ENCODE data around the gene WDR45B.
A peak's percentile ranks its signal among the peaks of the same experiment; 100 is the strongest.
"Not testable (repeated sequence)": the region's sequence is repeated elsewhere in the genome, so short reads cannot be mapped to it uniquely, and the experiment has no call there.

WDR45B gene

DNA sequence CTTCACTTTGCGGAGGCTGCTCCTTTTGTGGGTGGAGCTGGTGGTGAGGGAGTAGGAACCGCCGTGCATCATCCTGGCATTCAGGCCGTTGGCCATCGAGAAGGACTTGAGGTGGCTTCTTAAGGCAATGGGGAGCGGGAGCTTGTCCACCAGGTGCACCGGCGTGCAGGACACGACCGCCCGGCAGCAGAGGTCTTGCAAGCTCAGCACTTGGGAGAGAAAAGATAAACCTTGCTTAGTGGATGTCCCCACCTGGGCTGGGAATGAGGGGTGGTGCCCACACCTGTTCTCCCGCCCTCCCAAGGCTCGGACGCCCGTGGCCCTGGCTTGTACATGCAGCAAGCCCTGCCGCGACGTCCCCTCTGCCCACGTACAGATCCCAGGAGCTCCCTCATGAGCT lies 9.7 kb upstream of the WDR45B start:
- DNase-seq (ENCODE audit: low spot score) = no peak

DNA sequence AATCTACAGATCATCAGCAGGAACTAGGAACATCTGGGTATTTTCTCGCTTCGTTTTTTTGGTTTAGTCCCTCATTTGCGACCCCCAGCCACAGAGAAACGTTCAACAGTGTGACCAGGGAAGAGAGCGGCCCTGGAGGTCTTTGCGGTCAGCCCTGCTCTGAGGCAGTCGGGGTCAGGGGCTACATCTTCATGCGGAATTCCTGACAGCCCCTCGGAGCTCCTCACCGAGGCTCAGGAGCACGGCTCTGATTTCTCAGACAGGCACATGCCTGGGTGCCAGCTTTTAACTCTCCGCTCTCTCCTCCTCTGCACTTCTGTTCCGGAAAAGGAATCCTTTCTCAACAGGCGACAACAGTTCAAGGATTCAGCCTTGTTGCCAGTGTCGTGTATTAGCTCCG lies 8.0 kb upstream of the WDR45B start:
- no peak for DNase-seq (ENCODE audit: low spot score)

DNA sequence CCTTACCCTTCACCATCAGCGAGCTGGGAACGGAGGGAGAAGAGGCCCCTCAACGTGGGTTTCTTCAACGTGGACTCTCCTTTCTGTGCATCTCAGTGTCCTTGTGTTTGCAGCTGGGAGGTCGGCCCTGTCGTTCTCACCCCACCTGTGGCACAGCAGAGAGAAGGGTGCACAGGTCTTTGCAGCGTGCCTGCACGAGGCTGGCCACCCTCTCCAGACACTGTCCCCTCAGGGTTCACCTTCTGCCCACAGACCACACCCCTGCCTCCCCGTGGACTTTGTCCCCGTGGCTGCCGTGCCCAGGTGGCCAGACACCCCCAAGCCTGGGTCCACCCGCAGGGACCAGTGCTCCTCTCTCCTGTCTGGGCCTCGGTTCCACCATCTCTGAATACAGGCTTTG lies 7.3 kb upstream of the WDR45B start:
- no peak for DNase-seq (ENCODE audit: low spot score)

DNA sequence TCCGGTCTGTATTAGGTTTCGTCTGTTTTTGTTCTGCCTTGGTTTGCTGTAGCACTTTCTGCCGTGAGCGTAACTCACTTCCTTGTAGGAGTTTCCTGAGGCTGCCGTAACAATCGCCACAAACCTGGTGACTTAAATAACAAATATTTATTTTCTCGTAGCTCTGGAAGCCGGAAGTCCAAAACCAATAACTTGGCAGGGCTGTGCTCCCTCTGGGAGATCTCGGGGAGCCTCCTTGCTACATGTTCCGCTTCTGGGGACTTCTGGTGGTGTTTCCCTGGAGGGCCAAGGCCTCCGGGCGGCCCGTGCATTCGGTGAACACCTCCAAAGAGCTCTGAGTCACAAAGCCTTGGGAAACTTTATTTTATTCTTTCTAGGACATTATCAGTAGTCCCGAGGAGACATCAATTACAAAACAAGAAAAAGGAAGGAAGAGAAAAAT lies 6.8 kb upstream of the WDR45B start:
- DNase-seq (ENCODE audit: low spot score) = no peak

DNA sequence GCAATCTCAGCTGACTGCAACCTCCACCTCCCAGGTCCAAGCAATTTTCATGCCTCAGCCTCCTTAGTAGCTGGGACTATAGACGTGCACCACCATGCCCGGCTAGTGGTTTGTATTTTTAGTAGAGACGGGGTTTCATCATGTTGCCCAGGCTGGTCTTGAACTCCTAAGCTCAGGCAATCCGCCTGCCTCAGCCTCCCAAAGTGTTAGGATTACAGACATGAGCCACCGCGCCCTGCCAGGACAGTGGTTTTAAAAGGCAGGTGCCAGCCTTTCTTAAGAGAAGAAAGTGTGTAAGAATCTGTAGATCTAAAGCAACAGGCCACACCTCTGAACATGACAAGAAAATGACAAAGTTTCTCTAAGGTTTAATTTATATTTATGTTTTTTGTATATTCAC lies 6.4 kb upstream of the WDR45B start:
- DNase-seq (ENCODE audit: low spot score) = not testable (repeated sequence)

DNA sequence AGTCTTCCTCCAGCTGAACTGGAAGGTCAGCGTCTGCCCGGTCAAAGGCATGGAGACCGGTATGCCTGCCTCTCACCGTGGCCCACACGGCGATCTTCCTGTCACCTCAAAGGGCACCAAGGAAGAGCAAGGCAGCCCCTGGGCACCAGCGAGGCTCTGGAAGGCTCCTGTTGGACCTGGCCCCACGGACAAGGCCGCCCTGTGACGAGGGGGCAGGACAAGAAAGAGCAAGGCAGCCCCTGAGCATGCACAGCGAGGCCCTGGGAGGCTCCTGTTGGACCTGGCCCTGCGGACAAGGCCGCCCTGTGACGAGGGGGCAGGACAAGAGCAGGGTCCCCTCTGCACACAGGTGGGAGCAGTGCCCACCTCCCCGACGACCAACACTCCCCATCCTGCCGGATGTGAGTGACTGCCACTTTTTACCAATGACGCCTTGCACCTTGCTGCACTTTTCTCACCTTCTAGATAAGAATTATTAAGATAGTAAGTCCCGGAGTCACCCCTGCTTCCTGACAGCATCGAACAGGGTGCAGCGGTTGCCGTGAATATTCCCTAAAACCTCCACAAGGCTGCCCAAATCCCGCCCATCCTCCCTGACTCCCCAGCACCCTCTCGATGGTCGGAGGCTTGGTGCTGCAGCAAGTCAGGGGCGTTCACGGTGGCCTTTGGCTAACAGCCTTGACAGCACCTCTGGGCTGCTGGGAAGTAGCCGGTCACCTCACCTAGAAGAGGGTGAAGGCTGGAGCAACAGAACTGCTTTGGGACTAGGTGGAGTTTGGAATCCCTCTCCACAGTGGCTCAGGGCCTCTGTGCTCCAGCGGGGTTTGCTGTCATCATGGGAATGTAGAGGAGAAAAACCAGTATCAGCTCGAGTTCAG lies 5.6 kb upstream of the WDR45B start:
- DNase-seq (ENCODE audit: low spot score) = no peak

DNA sequence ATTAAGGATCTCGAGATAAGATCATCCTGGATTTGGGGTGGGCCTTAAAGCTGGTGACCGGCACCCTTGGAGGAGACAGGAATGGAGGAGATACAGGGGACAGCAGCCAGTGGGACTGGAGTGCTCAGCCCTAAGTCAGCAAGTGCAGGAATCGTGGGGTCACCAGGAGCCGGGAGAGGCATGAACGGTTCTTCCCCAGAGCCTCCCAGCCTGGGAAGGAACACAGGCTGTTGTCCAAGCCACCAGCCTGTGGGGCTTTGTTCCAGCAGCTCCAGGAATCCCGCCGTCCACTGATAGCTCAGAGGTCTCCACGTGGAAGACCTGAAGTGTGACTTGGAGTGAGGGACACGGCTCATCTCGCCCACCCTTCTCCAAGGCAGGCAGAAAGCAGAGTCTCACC lies 2.5 kb upstream of the WDR45B start:
- DNase-seq (ENCODE audit: low spot score) = no peak

DNA sequence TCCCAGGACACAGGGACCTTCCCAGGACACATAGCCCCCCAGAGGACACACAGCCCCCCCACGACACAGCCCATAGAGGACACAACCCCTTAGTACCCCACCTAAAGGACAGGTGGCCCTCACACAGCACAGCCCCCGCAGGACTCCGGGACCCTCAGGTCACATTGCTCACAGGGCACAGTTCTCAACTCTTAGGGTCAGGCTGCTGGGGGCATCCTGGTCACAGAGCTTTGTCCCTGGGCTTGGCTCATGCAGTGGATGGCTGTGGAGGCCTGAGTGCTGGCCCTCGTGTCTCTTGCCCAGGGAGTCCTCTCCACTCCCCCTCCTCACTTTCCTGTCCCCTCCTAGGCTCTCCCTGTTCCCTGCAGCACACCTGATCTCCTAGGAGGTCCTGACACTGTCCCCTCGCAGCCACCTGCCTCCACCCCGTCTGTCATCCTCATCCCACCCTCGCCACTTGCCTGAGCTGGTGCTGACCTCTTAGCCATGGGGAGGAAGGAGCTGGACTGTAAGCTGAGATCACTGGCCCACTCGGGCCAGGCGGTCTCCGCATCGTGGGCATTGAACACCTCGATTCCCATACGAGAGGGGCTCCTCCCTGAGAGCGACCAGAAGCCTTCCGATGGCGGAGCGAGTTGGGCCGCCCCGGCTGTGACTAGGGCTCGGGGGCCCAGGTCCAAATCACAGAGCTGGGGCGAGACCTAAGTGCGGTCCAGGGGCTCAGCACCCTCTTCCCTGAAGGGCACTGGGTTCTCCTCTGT lies 1.4 kb upstream of the WDR45B start:
- DNase-seq (ENCODE audit: low spot score) = no peak

DNA sequence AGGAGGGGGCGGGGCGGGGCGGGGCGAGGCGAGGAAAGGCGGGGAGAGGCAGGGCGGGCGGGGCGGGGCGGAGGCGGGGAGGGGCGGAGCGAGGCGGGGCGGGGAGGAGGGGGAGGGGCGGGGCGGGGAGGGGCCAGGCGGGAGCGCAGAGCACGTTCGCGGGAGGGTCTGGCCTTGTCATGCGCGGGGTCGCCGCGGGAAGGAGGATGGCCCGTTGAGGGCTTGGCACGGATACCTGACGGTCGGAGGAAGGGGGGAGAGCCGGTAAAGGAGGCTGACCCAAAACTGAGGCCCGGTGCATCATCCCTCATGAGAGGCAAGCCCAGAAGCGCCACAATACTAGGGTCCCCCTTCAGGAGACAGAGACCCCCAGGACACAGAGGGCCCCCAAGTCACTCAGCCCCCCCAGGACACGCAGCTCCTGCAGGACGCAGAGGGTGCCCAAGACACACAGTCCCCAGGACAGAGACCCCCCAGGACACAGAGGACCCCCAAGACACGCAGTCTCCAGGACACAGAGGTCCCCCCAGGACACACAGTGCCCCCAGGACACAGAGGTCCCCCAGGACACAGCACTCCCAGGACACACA lies 593 bp upstream of the WDR45B start:
- DNase-seq (ENCODE audit: low spot score) = no peak

DNA sequence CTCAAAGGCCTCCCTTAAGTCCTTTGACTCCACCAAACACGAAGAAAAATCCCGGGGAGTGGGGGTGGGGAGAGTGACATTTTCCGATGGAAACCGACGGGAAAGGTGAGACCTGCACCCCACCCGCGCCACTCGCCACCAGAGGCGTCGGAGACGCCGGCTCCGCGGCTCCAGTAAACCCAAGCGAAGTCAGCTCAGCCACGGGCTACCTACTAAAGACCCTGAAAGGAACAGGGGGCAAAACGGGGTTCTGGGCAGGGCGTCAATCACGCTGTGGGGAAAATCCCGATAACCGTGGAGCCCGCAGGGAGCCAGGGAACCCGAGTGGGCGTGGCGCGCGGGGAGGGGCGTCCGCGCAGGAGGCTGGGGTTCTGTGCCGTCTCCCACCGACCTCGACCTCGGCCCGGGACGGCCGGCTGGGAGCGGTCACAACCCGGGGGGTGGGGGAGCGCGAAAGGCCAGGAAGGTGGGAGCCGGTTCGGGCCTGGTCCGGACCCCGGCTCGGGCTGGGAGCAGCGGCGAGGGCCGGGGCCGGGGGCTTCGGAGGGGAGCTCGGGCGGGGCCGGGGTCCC lies 565 bp downstream of the WDR45B start:
- peak; percentile 58 for DNase-seq (ENCODE audit: low spot score)

DNA sequence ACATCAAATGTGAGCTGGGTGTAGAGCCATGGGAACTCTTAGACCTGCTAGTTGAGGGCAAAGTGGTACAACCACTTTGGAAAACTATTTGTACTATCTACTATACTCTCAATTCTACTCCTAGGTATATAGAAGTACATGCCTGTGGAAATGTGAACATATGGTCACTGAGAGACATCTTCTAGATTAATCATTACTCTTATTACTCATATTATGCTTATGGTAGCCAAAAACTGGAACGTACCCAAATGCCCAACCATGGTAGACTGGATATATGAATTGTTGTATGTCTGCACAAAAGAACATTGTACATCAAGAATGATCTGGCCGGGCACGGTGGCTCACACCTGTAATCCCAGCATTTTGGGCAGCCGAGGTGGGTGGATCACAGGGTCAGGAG lies 2.7 kb downstream of the WDR45B start:
- DNase-seq (ENCODE audit: low spot score) = no peak

DNA sequence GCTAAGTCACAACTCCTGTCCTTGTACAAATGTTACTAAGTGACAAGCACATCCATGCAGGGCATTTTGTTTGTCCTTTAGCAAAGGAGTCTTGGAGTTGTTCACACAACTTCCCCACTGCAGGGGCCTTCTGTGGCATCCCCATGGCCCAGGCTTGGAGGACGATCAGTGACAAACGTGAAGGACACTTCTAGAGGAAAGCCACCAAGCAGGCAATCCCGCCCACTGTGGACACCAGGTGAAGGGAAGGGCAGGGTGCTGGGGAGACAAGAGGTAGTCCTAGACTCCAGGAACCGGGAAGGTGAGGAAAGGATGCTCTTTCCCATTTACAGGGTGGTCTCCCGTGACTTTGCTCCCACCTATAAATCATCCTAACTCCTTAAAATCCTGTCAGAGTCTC lies 4.1 kb downstream of the WDR45B start:
- DNase-seq (ENCODE audit: low spot score) = no peak

DNA sequence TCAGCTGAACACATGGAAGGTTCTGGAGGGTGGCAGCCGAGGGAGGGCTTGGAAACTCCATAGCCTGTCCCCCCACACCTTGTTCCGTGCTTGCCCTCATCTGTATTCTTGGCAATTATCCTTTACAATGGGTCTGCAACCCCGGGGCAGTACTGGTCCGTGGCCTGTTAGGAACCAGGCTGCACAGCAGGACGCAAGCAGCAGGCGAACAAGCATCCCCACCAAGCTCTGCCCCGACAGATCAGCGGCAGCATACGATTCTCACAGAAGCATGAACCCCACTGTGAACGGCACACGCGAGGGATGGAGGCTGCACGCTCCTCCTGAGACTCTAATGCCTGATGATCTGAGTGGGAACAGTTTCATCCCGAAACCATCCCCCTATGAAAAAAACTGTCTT lies 6.2 kb downstream of the WDR45B start:
- no peak for DNase-seq (ENCODE audit: low spot score)

DNA sequence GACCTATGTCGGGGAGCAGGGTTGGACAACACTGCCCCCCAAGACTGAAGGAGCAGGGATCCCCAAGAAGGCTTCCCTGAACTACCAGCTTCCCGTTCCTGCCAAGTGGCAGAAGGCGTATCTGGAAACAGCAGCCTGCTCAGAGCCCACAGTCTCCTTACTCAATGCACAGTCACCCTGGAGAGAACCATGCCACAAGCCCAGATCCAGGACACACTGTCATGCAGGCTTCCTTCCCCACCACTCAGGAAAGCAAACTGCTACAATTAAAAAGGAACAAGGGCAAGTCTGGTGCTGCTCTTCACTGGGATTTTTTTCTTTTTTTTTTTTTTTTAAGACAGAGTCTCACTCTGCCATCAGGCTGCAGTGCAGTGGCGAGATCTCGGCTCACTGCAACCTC lies 8.2 kb downstream of the WDR45B start:
- no peak for DNase-seq (ENCODE audit: low spot score)

DNA sequence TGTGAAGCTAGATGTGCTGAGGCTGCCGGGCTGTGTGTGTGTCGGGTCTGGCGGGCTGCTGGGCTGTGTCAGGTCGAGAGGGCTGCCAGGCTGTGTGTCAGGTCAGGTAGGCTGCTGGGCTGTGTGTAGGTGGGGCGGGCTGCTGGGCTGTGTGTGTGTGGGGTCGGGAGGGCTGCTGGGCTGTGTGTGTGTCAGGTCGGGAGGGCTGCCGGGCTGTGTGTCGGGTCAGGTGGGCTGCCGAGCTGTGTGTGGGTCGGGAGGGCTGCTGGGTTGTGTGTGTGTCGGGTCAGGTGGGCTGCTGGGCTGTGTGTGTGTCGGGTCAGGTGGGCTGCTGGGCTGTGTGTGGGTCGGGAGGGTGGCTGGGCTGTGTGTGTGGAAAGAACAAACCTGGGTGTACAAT lies 8.6 kb downstream of the WDR45B start:
- no peak for DNase-seq (ENCODE audit: low spot score)

DNA sequence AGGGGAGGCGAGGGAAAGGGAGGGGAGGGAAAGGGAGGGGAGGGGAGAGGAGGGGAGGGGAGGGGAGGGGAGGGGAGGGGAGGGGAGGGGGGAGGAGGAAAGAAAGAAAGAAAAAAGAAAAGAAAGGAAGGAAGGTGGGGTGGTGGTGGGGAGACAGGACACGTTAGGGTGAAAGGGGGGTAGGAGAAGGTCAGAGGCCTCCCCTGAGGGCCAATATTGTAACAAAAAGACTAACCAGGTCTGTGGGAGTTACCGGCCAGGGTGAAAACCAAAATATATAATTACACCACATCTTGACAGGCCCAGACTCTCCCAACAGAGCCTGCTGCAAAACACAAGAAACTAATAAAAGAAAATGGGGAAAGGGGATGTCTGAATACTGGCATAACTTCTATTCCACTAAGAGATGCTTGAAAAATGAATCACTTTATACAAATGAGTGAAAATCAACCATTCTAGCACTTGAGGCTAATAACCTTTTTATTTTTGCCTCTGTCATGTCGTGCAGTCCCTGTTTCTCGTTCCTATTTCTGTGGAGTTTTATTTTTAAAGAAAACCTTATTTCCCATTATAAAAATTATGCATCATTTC lies 10.0 kb downstream of the WDR45B start:
- DNase-seq (ENCODE audit: low spot score) = no peak

DNA sequence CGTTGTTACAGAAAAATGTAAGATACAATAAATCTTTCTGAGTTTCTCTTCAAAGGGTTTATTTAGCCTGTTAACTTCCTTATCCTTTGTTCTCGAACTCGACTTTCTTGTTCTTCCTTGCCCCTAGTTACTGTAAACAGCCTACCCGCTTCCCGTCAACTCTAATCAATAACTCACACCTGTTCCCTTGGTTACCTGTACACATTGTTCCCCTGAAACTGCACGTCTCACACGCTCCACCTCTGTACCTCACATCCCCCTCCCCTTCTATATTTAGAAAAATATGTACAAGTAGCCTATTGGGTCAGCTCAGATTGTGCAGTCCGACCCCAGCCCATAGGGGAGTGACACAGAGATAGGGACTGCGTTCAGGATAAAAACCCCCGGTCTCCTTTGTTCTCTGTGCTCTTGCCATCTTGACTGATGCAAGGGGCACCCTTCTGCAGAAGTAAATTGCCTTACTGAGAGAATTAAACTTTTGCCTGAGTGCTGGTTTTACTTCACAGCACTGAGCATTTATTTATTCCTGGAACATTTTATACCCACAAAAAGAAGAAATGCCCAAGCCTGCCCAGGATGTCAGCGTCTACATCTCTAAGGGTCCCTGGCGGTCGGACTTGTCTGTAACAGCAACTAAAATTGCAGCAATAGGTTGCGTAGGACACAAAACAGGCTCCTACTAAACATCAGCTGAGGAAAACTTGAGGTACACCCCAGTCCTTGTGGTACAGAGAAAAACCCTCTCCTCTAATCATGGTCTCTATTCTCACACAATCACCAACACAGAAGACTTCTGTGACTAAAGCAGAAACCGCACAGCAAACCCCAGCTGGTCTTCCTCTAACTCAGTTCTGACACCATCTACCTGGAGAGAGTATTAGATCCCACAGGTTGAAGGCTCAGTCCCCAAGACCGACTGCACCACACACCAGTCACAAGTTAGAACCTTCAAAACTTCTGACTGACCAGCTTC lies 11.3 kb downstream of the WDR45B start:
- DNase-seq (ENCODE audit: low spot score) = no peak

DNA sequence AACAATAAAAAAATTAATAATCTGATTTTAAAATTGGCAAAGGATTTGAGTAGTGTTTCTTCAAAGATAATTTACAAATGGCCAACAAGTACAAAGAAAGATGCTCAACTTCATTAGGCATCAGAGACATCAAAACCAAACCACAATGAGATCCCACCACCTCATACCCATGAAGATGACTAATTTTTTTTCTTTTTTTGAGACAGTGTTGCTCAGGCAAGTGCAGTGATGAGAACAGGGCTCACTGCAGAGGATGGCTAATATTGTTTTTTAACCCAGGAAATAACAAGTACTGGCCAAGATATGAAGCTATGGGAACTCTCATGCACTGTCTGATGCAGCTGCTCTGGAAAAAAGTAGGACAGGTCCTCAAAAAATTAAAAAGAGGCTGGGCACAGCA lies 14.9 kb downstream of the WDR45B start:
- no peak for DNase-seq (ENCODE audit: low spot score)

DNA sequence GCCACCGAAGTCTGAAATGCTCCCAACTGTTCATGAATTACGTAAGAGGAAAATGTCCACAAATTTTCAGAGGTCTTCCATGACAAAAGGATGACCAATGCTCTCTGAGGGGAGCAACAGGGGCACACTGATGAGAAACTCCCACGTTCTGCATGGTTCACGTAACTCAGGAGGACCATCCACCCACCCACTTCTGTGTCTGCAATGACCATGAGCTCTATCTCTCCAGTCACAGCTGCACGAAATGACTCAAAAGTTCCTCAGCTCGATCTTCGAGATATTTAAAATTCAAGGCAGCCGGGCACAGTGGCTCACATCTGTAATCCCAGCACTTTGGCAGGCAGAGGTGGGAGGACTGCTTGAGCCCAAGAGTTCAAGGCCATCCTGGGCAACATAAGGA lies 15.8 kb downstream of the WDR45B start:
- no peak for DNase-seq (ENCODE audit: low spot score)

DNA sequence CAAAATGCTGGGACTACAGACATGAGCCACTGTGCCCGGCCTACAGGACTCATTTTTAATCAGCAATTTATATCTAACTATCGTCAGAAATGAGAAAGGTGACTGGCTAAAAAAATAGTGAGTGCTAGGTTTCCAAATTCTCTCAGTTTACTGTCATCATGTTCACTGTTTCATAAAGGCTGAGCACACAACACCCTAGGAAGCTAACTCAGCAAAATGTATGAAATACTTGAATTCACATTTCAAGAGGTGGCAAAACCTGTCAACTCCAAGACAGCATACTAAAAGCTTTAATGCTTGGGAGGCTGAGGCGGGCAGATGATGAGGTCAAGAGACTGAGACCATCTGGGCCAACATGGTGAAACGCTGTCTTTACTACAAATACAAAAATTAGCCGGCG lies 16.7 kb downstream of the WDR45B start:
- no peak for DNase-seq (ENCODE audit: low spot score)

DNA sequence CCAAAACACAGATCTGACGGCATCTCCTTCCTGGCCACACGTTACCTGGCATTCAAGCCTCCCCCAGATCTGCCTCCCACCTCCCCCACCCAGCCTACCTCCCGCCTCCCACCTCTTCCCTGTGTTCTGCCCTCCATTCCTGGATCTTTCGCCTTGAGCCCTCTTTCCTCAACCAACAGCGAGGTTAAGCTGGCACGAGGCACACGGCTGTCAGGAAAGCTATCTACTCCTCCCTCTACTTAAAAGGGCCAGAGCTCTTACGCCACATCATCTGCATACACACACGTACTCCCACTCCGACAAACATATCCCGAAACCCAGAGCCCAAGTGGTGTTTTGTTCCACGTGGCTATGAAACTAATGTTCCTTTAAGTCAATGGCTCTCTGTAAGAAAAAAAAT lies 18.0 kb downstream of the WDR45B start:
- DNase-seq (ENCODE audit: low spot score) = no peak
